ENCODE results near the gene TMEM131.

The TMEM131 gene

DNA sequence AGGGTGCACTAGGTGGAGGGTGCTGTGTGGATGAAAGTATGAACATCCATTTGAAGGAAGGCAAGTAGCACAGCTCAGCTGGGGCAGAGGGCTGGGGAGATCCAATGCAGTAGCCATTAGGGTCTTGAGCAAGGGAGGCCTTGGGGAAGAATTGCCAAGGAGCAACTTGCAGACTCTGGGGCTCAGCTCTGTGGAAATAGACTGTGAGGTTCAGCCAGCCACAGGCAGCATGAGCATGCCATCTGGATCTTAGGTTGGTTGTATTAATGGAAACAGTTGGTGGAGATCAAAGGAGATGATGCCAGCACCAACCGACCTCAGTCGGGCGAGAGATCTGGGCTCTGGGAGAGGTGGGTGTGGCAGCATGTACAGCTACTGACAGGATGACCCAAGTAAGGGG lies 276.8 kb downstream of the TMEM131 start:
- H3K9ac ChIP-seq (ENCODE audit: low read length) = no peak overlapping the region
- H3K27me3 ChIP-seq (ENCODE audit: control insufficient read depth in 1 of 2, insufficient read depth in 2 of 2, low read length in 2 of 2) = peaks cover 0 to 5% of the 10 kb centered on the region in 2 donors
- no peak overlapping the region for H3K27ac ChIP-seq (ENCODE audit: low read depth, low read length)
- no peaks in the 10 kb centered on the region for H3K4me1 ChIP-seq (ENCODE audit: insufficient read depth, low read length)
- H3K4me3 ChIP-seq (ENCODE audit: low read depth in 1 of 2, low read length in 2 of 2) = no peak overlapping the region
- H3K9me3 ChIP-seq (ENCODE audit: low read length) = no peaks in the 10 kb centered on the region
- no peaks in the 10 kb centered on the region for H3K36me3 ChIP-seq (ENCODE audit: insufficient read depth, low read length)

DNA sequence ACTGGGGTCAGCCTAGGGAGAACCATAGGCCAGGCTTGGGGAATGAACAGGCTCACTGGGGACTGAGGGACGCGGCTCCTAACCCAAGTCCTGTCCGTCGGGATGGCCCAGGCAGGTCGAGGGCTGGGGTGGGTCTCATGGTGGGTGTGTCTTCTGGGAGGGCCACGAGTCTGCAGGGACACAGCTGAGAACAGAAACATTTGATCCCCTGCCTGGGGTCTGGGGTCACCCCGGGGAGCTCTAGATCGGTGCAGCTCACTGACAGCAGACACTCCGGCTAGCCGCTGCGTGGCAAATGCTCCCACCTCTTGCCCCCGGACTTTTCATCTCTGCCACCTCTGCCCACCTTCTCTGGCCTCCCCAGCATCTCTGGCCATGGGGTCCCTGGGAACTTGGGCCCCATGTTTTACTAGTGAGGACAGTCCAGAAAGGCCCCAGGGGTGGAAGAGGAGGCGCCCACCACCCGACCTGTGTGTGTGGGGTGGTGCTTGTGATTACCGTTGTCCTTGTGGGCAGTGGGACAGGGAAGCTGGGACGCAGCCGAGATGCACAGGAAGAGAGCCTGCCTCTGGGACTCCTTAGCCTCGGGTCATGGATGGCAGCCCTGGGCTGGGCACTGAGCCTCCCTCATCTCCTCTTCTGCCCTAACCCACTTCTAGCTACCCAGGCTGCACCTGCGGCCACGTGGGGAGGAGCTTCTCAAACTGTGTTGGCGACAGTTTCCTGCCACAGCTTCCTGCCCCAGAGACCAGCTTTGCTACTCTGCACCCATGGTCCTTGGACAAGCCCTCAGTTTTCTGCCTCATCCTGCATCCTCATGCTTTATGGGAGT lies 277.5 kb downstream of the TMEM131 start:
- H3K4me1 ChIP-seq (ENCODE audit: insufficient read depth, low read length) = no peaks in the 10 kb centered on the region
- no peak overlapping the region for H3K4me3 ChIP-seq (ENCODE audit: low read depth in 1 of 2, low read length in 2 of 2)
- H3K9me3 ChIP-seq (ENCODE audit: low read length) = no peaks in the 10 kb centered on the region
- no peaks in the 10 kb centered on the region for H3K36me3 ChIP-seq (ENCODE audit: insufficient read depth, low read length)
- H3K27ac ChIP-seq (ENCODE audit: low read depth, low read length) = no peak overlapping the region
- no peaks in the 10 kb centered on the region for H3K27me3 ChIP-seq (ENCODE audit: control insufficient read depth in 1 of 2, insufficient read depth in 2 of 2, low read length in 2 of 2)
- no peak overlapping the region for H3K9ac ChIP-seq (ENCODE audit: low read length)

DNA sequence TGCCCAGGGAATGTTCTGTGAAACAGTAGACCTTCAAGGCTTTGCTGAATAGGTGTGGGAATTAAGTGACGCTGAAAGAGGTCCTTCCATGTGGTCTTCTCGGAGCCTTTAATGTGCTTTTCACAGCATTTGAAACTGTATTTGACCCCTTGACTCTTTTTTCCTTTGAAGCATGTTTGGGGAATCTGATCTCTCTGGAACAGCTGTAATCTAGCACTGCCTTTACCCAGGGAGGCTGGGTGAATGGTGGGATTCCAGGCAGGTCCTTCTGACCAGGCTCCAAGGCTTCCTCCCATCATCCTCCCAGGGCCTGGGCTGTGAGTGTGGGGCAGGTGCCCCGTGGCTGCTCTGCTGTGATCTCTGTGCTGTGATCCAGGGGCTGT lies 278.1 kb downstream of the TMEM131 start:
- H3K27ac ChIP-seq (ENCODE audit: low read depth, low read length) = no peak overlapping the region
- H3K36me3 ChIP-seq (ENCODE audit: insufficient read depth, low read length) = no peaks in the 10 kb centered on the region
- no peaks in the 10 kb centered on the region for H3K4me1 ChIP-seq (ENCODE audit: insufficient read depth, low read length)
- no peaks in the 10 kb centered on the region for H3K27me3 ChIP-seq (ENCODE audit: control insufficient read depth in 1 of 2, insufficient read depth in 2 of 2, low read length in 2 of 2)
- no peak overlapping the region for H3K4me3 ChIP-seq (ENCODE audit: low read depth in 1 of 2, low read length in 2 of 2)
- H3K9ac ChIP-seq (ENCODE audit: low read length) = no peak overlapping the region
- H3K9me3 ChIP-seq (ENCODE audit: low read length) = no peaks in the 10 kb centered on the region

DNA sequence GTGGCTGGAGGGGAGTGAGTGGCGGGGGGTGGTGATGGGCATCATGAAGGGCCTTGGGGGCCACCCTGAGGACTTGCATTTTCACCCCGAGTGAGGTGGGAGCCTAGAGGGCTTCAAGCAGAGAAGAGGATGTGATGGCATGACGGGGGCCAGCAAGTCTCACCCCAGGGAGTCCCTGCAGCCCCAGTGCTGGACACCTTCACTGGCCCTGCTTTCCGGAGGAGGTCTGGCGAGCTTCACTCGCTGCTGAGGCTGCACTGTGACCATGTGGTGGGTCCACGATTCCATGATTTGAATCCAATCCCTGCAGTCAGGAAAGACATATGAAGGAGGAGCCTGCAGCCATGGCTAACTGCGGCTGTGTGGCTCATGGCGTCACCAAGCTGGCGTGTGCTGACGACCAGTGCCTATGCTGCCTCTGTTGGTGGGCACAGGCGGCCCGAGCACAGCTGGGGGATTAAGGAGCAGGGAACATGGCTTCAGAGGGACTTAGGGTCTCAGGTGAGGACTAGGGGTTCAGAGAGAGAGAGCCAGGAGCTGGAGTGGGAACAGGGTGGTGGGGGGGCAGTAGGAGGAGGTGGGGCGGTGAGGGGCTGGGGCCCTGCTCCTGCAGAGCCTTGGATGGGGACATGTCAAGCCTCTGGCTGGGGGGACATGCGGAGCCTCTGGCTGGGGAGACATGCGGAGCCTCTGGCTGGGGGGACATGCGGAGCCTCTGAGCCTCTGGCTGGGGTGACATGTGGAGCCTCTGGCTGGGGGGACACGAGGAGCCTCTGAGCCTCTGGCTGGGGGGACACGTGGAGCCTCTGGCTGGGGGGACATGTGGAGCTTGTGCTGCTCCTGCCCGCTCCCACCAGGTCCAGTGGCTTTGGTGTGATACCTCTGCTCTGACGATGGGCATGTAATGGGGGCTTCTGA lies 278.8 kb downstream of the TMEM131 start:
- Histone ChIP-seq H3K27ac (ENCODE audit: low read depth, low read length) (no peak overlapping the region), H3K4me3 (ENCODE audit: low read depth in 1 of 2, low read length in 2 of 2) (no peak overlapping the region), H3K36me3 (ENCODE audit: insufficient read depth, low read length) (no peaks in the 10 kb centered on the region), H3K9ac (ENCODE audit: low read length) (no peak overlapping the region), H3K9me3 (ENCODE audit: low read length) (no peaks in the 10 kb centered on the region), H3K4me1 (ENCODE audit: insufficient read depth, low read length) (no peaks in the 10 kb centered on the region), H3K27me3 (ENCODE audit: control insufficient read depth in 1 of 2, insufficient read depth in 2 of 2, low read length in 2 of 2) (no peaks in the 10 kb centered on the region)

DNA sequence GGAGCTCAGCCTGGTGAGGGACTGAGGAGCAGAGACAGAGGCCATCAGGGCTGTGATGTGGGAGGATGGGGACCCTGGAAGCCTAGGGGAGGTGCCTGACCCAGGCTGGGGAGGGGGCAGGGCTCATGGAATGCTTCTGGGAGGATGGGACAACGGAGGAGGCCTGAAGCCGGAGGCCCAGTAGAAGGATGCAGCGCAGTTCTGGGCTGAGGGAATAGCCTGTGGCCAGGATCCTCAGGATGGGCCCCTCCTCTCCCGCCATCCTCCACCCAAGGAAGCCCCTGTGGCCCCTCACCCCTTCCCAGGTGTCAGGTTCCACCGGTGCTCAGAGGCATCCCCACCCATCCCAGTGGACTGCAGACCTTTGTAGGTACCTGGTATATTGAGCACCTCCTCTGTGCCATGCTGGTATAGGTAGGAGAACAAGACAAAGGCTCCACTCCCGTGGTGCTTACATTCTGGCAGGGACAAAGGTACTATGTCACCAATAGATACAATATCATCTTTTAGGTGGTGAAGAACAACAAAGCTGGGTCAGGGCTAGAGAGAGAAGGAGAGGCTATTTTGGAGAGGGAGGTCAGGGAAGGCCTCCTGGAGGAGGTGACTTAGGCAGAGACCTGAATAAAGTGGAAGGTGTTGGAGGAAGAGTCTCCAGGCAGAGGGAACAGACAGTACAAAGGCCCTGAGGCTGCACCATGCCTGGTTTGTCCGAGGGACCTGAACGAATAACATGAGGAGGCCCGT lies 279.6 kb downstream of the TMEM131 start:
- no peaks in the 10 kb centered on the region for H3K4me1 ChIP-seq (ENCODE audit: insufficient read depth, low read length)
- H3K9ac ChIP-seq (ENCODE audit: low read length) = no peak overlapping the region

DNA sequence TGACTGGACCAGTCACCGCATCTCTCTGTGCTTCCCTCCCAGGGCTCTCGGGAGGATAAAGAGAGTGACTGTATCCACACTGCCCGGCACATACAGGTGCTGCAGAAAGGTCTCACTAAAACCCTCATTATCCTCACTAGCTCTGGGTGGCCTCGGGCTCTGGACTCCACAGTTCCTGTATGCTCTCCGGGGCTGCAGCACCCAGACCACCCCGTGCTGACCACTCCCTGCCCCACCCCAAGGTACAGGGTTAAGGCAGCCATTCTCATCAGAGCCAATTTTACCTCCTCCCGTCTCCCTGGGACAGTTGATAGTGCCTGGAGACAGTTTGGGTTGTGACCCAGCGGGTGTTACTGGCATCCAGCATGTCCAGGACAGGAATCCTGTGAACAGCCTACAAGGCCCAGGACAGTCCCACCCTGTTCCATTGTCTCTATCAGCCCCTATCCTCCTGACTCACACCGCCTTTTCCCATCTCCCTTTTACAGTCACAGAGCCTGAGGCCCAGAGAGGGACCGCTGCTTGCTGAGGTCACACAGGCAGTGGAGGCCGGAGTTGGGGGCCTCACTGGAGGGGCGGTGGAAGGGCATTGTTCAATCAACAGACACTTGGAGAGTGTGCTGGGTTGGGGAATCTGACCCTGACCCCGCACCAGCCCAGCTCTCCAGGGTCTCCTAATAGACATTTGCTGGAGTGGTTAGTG lies 280.6 kb downstream of the TMEM131 start:
- no peaks in the 10 kb centered on the region for H3K9me3 ChIP-seq (ENCODE audit: low read length)
- H3K4me1 ChIP-seq (ENCODE audit: insufficient read depth, low read length) = no peaks in the 10 kb centered on the region
- H3K27me3 ChIP-seq (ENCODE audit: control insufficient read depth in 1 of 2, insufficient read depth in 2 of 2, low read length in 2 of 2) = no peaks in the 10 kb centered on the region
- no peak overlapping the region for H3K9ac ChIP-seq (ENCODE audit: low read length)
- no peaks in the 10 kb centered on the region for H3K36me3 ChIP-seq (ENCODE audit: insufficient read depth, low read length)
- H3K4me3 ChIP-seq (ENCODE audit: low read depth in 1 of 2, low read length in 2 of 2) = no peak overlapping the region
- no peak overlapping the region for H3K27ac ChIP-seq (ENCODE audit: low read depth, low read length)

More for the DNA sequence above, 279.6 kb downstream of the TMEM131 start:
- Histone ChIP-seq H3K9me3 (ENCODE audit: low read length) (no peaks in the 10 kb centered on the region), H3K27ac (ENCODE audit: low read depth, low read length) (no peak overlapping the region), H3K36me3 (ENCODE audit: insufficient read depth, low read length) (no peaks in the 10 kb centered on the region), H3K27me3 (ENCODE audit: control insufficient read depth in 1 of 2, insufficient read depth in 2 of 2, low read length in 2 of 2) (no peaks in the 10 kb centered on the region), H3K4me3 (ENCODE audit: low read depth in 1 of 2, low read length in 2 of 2) (no peak overlapping the region)

DNA sequence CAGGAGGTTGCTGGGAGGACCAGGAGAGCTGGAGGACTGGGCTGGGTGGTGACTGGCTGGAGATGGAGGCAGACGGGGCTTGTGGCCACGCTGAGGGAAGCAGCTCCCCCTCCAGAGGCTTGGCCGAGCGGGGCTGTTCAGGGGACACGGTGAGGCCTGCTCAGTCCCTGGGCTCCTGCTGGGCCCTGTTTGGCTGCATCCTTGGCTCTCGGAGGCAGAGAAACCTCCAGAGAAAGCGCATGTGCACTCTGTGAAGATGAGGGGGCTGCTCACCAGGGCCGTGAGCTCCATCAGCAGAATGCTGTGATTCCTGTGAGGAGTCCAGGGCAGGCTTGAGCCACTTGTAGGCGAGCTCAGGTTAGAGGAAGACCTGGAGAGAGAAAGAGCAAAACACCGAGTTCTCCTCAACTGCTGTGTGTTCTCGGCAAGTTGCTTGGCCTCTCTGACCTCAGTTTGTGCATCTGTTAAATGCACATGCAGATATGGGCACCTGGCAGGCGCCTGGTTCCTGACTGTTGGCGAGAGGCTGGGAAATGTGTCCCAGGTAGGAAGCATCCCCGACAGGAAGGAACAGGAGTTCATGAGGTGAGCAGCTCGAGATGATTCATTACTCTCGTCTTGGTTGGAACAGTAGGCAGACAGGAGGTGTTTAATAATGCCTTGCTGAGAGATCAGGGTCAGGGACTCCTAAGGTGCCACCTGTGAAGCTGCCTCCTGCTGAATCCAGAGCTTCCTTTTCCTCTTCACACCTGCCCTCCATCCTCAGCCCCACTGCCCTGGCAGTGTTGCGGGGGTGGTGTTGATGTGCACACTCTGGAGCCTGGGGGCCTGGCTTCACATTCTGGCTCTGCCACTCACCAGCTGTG lies 281.4 kb downstream of the TMEM131 start:
- H3K36me3 ChIP-seq (ENCODE audit: insufficient read depth, low read length) = no peaks in the 10 kb centered on the region
- no peaks in the 10 kb centered on the region for H3K9me3 ChIP-seq (ENCODE audit: low read length)
- H3K9ac ChIP-seq (ENCODE audit: low read length) = no peak overlapping the region
- no peaks in the 10 kb centered on the region for H3K27me3 ChIP-seq (ENCODE audit: control insufficient read depth in 1 of 2, insufficient read depth in 2 of 2, low read length in 2 of 2)
- no peak overlapping the region for H3K4me3 ChIP-seq (ENCODE audit: low read depth in 1 of 2, low read length in 2 of 2)
- H3K27ac ChIP-seq (ENCODE audit: low read depth, low read length) = no peak overlapping the region
- H3K4me1 ChIP-seq (ENCODE audit: insufficient read depth, low read length) = no peaks in the 10 kb centered on the region

DNA sequence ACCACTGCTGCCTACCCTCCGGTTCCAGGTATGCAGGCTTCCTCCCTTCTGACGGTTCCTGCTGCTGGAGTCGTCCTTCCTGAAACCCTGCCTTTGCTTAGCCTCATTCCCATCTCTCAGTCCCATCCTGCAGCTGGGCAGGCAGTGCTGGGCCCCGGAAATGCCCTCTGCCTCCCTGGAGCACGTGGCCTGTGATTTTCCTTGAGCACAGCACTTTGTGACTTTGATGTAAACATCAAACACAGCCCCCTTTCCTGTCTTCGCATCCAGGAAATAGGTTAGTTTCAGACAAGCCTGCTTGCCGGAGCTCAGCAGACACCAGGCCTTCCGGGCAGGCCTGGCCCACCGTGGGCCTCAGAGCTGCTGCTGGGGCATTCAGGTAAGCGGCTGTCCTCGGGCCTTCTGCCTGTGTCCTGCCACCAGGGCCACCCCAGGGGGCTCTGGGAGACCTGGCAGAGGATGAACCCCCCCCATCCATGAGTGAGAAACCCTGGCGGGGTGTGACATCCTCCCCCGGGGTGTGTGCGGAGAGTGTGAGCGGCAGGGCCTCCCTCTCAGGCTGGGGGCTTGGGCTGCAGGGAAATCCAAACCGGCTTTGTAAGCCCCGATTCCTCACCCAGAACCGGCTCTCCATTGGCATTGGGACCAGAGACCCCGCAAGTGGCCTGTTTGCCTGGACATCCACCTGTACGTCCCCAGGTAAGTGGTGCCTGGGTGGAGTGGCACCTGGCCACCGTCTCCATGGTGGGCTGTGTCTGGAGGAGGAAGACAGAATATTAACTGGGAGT lies 282.3 kb downstream of the TMEM131 start, which contains the start of gene ZAP70:
Gene ZAP70 (plus strand): TSS at position 281 of the 788 bp plus-strand sequence. CDS start 10,461 bp downstream, outside the sequence.
- Histone ChIP-seq H3K36me3 (ENCODE audit: insufficient read depth, low read length) (no peaks in the 10 kb centered on the region), H3K9ac (ENCODE audit: low read length) (no peak within 1 kb of the TSS), H3K4me1 (ENCODE audit: insufficient read depth, low read length) (no peaks in the 10 kb centered on the region), H3K27me3 (ENCODE audit: control insufficient read depth in 1 of 2, insufficient read depth in 2 of 2, low read length in 2 of 2) (no peaks in the 10 kb centered on the region), H3K9me3 (ENCODE audit: low read length) (no peaks in the 10 kb centered on the region), H3K4me3 (ENCODE audit: low read depth in 1 of 2, low read length in 2 of 2) (no peak within 1 kb of the TSS), H3K27ac (ENCODE audit: low read depth, low read length) (no peak within 1 kb of the TSS)

DNA sequence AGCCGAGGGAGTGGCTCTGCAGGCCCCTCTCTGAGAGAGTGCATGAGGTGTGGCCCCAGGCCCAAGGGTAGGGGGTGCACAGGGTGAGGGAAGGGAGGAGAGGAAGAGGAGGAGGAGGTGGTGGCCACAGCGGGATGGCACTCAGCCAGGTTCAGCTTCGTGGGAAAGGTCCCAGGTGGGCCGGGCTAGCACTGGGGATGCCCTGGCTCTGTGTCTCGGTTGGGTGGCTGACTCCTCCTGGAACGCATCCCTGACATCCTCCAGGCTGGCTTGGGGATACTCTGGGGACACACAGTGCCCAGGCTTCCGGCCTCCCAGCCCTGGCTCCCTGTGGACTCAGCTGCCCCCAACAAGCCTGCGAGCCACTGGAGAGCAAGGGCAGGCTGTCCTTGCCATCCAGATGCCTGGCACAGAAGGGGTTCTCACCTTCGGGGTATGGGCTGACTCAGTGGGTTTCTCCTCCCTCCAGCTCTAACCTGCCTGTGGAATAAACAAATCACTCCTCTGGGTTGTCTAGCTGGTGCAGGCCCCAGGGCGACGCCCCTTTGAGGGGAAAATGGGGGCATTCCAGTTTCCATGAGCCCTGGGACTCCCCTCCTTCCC lies 283.0 kb downstream of the TMEM131 start:
- Histone ChIP-seq H3K4me1 (ENCODE audit: insufficient read depth, low read length) (no peaks in the 10 kb centered on the region), H3K9me3 (ENCODE audit: low read length) (no peaks in the 10 kb centered on the region), H3K4me3 (ENCODE audit: low read depth in 1 of 2, low read length in 2 of 2) (no peak overlapping the region), H3K27ac (ENCODE audit: low read depth, low read length) (no peak overlapping the region), H3K27me3 (ENCODE audit: control insufficient read depth in 1 of 2, insufficient read depth in 2 of 2, low read length in 2 of 2) (no peaks in the 10 kb centered on the region), H3K9ac (ENCODE audit: low read length) (no peak overlapping the region), H3K36me3 (ENCODE audit: insufficient read depth, low read length) (no peaks in the 10 kb centered on the region)
